OCI-LY1 (cell line): ENCODE data around the gene CHMP2B.

Source experiments
- CTCF ChIP-seq: fragments of 200-600 bp; sonication (generic), shearing (Covaris generic); IDR thresholded peaks from 2 replicates; pipeline ENCODE4 v1.5.1; 2017; ENCODE audit warnings: mild to moderate bottlenecking, antibody characterized with exemption, low read length, moderate library complexity, mixed read lengths
- EZH2 ChIP-seq: fragments of 200-600 bp; sonication (generic), shearing (Covaris generic); IDR thresholded peaks from 2 replicates; pipeline ENCODE4 v1.8.0; 2017; ENCODE audit warnings: borderline replicate concordance, mixed run types, mild to moderate bottlenecking, antibody characterized with exemption, low read length, moderate library complexity, mixed read lengths

DNA sequence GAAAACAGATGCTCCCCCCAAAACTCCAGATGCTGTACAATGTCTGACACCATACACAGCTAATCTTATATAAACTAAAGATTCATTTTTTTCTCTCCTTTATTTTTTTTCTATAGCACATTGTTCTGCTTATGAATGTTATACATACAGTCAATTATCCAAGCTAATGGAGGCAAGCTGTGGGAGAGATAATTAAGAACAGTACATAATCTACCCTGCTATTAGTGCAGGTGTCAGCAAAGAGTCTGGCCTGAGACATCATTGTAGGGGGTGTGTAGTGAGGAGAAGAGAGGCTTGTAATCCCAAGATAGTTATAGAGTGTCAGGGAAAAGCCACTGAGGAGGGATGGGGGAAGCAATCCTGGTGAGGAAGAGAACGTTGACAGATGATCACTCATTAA is 25.4 kb upstream of the CHMP2B start:
- TF ChIP-seq CTCF, result no peak
- no peak for TF ChIP-seq EZH2
